Measurements from ENCODE around the gene PAPPA. TPM values are rescaled to one million over a fixed set of nuclear protein-coding genes. Genes with fewer than 3 reads are reported as not detected.

The PAPPA gene
- total and polyA plus RNA-seq, 9 of the 15 experiments (the other 6 are each of a cell fraction or from before 2014, with no cell fraction given): 0.06 to 0.18 (median 0.11) TPM

DNA sequence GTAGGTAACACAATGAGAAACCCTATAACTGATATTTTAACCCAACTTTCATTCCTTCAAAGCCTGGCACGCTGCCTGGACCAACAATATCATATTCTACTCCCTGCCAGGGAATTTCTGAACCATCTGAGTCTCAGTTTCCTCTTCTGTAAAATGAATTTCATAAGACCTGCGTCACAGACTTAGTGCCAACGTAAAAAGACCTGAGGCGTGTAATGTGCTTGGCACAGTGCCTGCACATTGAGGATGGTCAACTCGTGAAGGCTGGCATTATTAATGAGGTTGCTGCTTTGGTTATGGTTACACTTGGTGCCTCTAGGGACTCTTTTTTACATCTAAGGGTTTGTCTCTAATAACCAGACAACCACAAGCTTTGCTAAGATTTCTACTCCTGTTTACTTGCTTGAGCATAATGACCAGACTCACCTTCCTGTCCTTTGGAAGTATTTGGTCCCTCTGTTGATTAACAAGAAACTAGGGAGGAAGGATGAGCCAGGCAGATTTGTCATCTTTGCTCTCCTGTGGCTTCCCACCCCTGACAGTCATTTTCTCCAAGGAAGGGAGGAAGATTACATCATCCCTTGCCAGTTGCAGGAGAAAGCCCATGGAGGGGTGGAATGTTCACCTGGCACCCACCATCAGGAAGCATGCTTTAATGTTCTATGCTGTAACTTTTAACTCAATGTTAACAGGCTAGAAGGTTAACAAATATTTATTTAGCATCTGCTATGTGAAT, 79.0 kb downstream of the PAPPA start:
- Histone ChIP-seq H3K36me3 (ENCODE audit: control insufficient read depth, insufficient read depth, low read length) (no peaks in the 10 kb centered on the region), H3K79me2 (ENCODE audit: control insufficient read depth, insufficient read depth, low read length) (no peaks in the 10 kb centered on the region), H3K4me1 (replicated peaks in 1 of 2; ENCODE audit: control insufficient read depth in 2 of 2, insufficient read depth in 2 of 2, low read length in 2 of 2) (no peaks in the 10 kb centered on the region), H3K4me2 (ENCODE audit: insufficient read depth, low read length) (no peak overlapping the region), H3K9ac (ENCODE audit: insufficient read depth in 1 of 2, low read depth in 2 of 2, low read length in 2 of 2) (no peak overlapping the region), H3K9me1 (ENCODE audit: control insufficient read depth, insufficient read depth, low read length) (no peaks in the 10 kb centered on the region), H3K9me3 (replicated peaks; ENCODE audit: control insufficient read depth, insufficient read depth, low read depth, low read length) (no peaks in the 10 kb centered on the region), H4K20me1 (replicated peaks; ENCODE audit: control insufficient read depth, insufficient read depth, low read length) (no peaks in the 10 kb centered on the region), H2AFZ (ENCODE audit: low read depth, low read length) (no peak overlapping the region), H3K27me3 (ENCODE audit: control insufficient read depth in 2 of 2, insufficient read depth in 2 of 2, low read length in 2 of 2) (no peaks in the 10 kb centered on the region), H3K27ac (ENCODE audit: extremely low read depth, low read depth, low read length) (no peak overlapping the region), H3K4me3 (no peak overlapping the region)
- in situ Hi-C loops (cut with MboI): no loop called here
- no peak for DNase-seq (ENCODE audit: extremely low read depth in 1 of 4, low spot score in 3 of 4)
- no peak for FAIRE-seq
- no TSS peak for BruUV-seq (replicated peaks)
- under 1% methylated on average over 5 of the region's 5 CpGs for WGBS (ENCODE audit: insufficient coverage, low coverage, missing lambda C conversion rate)
- ChIA-PET CTCF (ENCODE audit: low intra/inter-chr PET ratio) (no interaction called here), POLR2A (no interaction called here)
- TF ChIP-seq SRSF9 (IDR thresholded peaks at IDR 0.05; ENCODE audit: borderline replicate concordance, low read depth, low read length) (no peak), POLR2AphosphoS2 (IDR thresholded peaks at IDR 0.05; ENCODE audit: low read length) (no peak), CEBPG (CRISPR knock-in tag; IDR thresholded peaks at IDR 0.05) (no peak), CEBPG (tag; conservative IDR thresholded peaks at IDR 0.05 in 1 of 2, IDR thresholded peaks at IDR 0.05 in 1 of 2) (peak in 1 of 2 experiments; percentile 31; a peak in 1 of 4 replicates), NFXL1 (CRISPR knock-in tag; IDR thresholded peaks at IDR 0.05) (no peak)
- intact Hi-C loops (cut with micrococcal nuclease): no loop called here
- ATAC-seq: no peak

DNA sequence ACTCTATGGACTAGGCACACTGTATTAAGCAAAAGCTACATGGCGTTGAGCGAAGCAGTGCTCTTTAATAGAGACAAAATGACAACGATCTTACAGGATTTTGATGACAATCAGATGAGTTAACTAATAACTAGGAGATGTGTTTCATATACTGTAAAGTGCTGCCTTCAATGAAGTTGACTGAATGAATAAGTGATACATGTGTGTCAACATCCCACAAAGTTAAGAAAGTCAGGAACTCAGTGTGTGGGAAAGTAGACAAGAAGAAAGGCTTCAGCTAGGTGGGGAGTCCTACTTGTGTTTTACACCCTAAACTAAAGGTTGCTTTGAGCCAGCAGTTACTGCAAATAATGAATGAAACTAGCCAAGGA, 79.6 kb downstream of the PAPPA start:
- H3K9me1 ChIP-seq (ENCODE audit: control insufficient read depth, insufficient read depth, low read length): no peaks in the 10 kb centered on the region
- FAIRE-seq (no peak), DNase-seq (ENCODE audit: extremely low read depth in 1 of 4, low spot score in 3 of 4) (no peak), ATAC-seq (no peak)
- no peak overlapping the region for H3K27ac ChIP-seq (ENCODE audit: extremely low read depth, low read depth, low read length)
- no peak overlapping the region for H2AFZ ChIP-seq (ENCODE audit: low read depth, low read length)
- POLR2A ChIA-PET: no interaction called here
- intact Hi-C loops (cut with micrococcal nuclease) (no loop called here), in situ Hi-C loops (cut with MboI) (no loop called here)
- H3K36me3 ChIP-seq (ENCODE audit: control insufficient read depth, insufficient read depth, low read length): no peaks in the 10 kb centered on the region
- H4K20me1 ChIP-seq (replicated peaks; ENCODE audit: control insufficient read depth, insufficient read depth, low read length): no peaks in the 10 kb centered on the region
- BruUV-seq (replicated peaks): no TSS peak
- H3K4me3 ChIP-seq: no peak overlapping the region
- H3K27me3 ChIP-seq (ENCODE audit: control insufficient read depth in 2 of 2, insufficient read depth in 2 of 2, low read length in 2 of 2): no peaks in the 10 kb centered on the region
- CTCF ChIA-PET (ENCODE audit: low intra/inter-chr PET ratio): no interaction called here
- H3K4me1 ChIP-seq (replicated peaks in 1 of 2; ENCODE audit: control insufficient read depth in 2 of 2, insufficient read depth in 2 of 2, low read length in 2 of 2): no peaks in the 10 kb centered on the region
- no peaks in the 10 kb centered on the region for H3K9me3 ChIP-seq (replicated peaks; ENCODE audit: control insufficient read depth, insufficient read depth, low read depth, low read length)
- H3K79me2 ChIP-seq (ENCODE audit: control insufficient read depth, insufficient read depth, low read length): no peaks in the 10 kb centered on the region
- 14% methylated on average over 3 of the region's 3 CpGs for WGBS (ENCODE audit: insufficient coverage, low coverage, missing lambda C conversion rate)
- no peak overlapping the region for H3K9ac ChIP-seq (ENCODE audit: insufficient read depth in 1 of 2, low read depth in 2 of 2, low read length in 2 of 2)
- H3K4me2 ChIP-seq (ENCODE audit: insufficient read depth, low read length): no peak overlapping the region
- TF ChIP-seq ZEB2 (IDR thresholded peaks at IDR 0.05) (no peak), STAT5A (IDR thresholded peaks at IDR 0.05; ENCODE audit: borderline replicate concordance, low read length) (no peak), ZNF175 (CRISPR knock-in tag; IDR thresholded peaks at IDR 0.05; ENCODE audit: low read depth) (no peak), HMG20A (CRISPR knock-in tag; conservative IDR thresholded peaks at IDR 0.05) (no peak), NR2C2 (CRISPR knock-in tag; IDR thresholded peaks at IDR 0.05) (no peak), NR2C2 (tag; IDR thresholded peaks at IDR 0.05) (no peak), SMAD4 (CRISPR knock-in tag; conservative IDR thresholded peaks at IDR 0.05) (no peak), KAT7 (CRISPR knock-in tag; IDR thresholded peaks at IDR 0.05; ENCODE audit: borderline replicate concordance) (no peak), ZNF778 (CRISPR knock-in tag; IDR thresholded peaks at IDR 0.05) (no peak), SMC3 (conservative IDR thresholded peaks at IDR 0.05; ENCODE audit: insufficient read depth, low read depth, low read length) (no peak)
- TF ChIP-seq, protein P1, sequence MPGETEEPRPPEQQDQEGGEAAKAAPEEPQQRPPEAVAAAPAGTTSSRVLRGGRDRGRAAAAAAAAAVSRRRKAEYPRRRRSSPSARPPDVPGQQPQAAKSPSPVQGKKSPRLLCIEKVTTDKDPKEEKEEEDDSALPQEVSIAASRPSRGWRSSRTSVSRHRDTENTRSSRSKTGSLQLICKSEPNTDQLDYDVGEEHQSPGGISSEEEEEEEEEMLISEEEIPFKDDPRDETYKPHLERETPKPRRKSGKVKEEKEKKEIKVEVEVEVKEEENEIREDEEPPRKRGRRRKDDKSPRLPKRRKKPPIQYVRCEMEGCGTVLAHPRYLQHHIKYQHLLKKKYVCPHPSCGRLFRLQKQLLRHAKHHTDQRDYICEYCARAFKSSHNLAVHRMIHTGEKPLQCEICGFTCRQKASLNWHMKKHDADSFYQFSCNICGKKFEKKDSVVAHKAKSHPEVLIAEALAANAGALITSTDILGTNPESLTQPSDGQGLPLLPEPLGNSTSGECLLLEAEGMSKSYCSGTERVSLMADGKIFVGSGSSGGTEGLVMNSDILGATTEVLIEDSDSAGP (CRISPR knock-in tag; IDR thresholded peaks at IDR 0.05): no peak
